Measurements from ENCODE around the gene GGTLC2.

GGTLC2 gene

DNA sequence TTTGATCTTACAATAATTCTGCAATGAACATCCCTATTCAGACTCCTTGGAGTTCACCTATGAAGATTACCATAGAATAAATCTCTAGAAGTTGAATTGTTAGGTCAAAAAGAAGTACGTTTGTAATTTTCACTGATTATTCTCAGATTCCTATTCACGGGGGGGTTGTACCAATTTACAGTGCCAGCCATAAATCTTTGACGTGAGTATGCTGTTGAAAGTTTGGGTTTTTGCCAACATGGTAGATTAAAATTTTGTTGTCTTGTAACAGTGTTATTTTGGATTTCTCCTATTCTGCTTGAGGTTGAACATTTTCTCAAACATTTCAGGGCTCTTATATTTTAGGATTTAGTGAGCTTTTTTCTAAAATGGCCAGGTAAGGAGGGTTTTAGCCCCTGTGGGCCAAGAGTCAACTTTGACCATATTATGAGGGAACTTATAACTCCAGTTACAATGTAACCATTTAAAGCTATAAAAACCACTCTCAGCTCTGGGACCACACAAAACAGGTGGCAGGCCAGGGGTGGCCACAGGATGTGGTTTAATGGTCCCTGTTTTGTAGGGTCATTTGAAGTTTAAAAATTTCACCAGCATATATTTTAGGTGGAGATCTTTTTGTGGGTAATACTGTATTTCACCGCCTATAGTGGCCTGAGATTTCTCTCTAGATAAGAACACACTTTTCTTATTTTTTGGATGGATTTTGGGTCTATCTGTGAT lies 25.8 kb downstream of the GGTLC2 start:
- no peak for DNase-seq

DNA sequence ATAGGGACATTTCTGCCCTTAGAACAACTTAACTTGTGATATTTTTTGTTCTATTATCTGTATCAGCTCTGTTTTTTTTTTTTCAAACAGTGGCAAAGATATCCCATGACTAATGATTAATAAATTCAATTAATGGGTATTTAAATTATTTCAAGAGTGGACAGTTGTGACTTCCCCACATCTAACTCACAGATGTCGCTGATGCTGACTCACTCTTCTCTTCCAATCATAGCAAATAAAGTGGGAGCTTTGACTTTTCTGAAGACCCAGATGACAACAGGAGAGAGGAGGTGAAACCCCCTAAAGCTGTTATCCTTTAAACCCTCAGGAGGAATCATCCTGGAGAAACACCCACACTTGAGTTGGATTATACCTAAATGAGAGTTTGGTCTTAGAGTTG lies 27.1 kb downstream of the GGTLC2 start:
- no peak for DNase-seq

DNA sequence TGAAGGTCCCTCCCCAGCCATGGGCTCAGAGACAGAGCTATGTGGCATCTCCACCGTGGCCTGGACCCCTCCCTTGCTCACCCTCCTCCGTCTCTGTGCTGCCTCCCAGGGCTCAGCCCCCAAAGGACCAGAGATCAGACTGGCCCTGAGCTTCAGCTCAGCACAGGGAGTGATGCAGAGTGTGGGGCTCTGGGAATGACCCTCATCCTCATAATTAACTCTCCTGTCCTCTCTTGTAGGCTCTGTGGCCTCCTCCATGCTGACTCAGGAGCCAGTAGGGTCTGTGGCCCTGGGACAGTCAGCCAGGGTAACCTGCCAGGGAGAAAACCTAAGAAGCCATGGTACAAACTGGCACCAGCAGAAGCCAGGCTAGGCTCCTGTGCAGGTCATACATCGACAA lies 28.7 kb downstream of the GGTLC2 start:
- DNase-seq: no peak

DNA sequence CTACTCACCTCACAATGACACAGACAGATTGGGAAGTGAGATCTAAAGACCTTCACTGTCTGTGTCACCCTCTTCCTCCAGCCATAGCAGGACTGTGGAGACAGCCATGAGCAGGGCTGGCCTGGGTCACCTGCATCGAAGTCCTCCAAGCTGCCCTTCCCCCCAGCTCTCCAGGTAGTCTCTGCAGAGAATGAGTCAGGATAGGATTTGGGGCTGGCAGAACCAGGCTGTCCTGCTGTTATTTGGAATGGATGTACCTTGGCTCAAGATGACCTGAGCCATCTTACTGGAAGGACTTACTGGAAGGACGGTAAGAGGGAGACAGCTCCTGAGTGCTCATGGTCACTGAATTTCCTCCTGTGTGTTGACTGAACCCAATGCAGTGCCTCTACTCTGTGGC lies 29.2 kb downstream of the GGTLC2 start:
- DNase-seq: no peak

DNA sequence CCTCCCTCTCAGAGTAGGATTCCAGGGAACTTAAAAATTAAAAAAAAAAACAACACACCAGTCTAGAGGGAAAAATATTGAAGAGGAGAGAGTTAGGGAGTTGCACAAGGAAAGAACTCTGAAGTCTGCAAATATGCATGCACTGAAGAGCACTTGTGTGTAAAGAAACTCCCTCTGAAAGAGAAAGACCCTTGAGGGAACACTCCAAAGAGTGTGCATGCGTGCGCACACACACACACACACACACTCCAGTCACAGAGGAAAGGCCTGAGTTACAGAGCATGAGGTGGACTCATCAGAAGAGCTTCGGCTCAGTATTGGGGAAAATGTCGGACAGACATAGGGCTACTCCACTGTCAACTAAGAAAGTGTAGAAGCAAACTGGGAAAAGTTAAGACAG lies 30.1 kb downstream of the GGTLC2 start:
- DNase-seq: no peak

DNA sequence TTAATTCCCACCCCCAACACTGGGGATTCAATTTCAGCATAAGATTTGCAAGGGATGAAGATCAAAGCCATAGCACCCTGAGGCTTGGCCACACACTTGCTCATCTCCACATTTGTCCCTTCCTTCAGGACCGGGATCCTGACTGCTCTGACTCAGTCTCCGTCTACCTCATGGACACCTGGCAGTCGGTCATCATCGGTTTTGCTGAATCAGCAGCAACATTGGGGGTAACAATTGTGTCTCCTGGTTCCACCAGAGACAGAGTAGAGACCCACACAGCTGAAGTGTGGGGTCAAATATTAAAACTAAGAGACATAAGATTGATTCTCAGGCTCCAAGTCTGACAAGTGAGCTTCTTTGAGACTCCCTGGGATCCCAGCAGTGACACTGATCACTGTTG lies 34.6 kb downstream of the GGTLC2 start:
- no peak for DNase-seq

DNA sequence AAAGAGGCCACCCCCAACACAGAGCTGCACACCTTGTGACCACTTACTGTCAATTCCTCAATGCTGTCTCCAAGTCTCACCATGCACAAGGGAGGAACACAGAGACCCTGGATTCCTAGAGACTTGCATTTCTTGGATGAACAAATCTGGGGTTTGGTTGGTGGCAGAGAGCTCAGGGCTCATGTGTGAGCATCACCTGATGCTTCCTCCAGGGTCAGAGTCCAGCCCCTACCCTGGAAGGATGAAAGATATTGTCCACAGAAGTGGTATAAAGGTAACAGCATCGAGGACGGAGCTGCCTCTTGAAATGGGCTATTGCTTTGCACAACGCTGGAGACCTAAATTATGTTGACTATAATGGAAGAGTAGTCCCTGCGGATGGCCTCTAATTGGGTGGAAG lies 36.0 kb downstream of the GGTLC2 start:
- no peak for DNase-seq

DNA sequence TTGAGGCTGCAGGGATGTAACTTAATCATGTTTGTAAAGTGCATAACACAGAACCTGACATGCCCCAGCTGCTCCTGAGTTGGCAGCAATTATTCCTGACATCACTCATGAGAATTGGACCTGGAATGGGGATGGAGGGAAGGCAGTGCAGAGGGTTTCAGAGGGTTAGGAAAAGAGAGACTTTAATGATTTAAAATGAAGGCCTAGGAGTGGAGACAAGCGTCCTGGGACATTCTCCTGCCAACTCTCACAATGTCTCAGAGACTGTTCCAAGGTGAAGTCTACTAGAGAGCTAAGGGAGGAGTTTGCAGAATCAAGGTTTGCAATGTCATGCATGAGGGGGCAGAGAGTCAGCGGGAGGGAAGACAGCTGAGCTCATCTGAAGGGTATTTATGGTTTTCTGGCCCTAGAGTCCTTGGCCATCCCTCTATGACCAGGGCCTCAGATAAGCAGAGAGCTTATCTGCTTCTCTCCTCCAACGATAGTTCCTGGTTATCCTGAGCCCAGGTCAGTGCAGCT lies 36.9 kb downstream of the GGTLC2 start:
- DNase-seq: no peak

DNA sequence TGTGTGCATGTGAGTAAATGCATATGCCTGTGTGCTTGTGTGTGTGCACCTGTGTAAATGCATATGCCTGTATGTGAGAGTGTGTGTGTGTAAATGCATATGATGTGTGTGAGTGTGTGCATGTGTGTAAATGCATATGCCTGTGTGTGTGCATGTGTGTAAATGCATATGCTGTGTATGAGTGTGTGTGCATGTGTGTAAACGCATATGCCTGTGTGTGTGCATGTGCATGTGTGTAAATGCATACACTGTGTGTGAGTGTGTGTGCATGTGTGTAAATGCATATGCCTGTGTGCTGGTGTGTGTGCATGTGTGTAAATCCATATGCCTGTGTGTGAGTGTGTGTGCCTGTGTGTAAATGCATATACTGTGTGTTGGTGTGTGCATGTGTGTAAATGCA lies 37.8 kb downstream of the GGTLC2 start:
- no peak for DNase-seq

DNA sequence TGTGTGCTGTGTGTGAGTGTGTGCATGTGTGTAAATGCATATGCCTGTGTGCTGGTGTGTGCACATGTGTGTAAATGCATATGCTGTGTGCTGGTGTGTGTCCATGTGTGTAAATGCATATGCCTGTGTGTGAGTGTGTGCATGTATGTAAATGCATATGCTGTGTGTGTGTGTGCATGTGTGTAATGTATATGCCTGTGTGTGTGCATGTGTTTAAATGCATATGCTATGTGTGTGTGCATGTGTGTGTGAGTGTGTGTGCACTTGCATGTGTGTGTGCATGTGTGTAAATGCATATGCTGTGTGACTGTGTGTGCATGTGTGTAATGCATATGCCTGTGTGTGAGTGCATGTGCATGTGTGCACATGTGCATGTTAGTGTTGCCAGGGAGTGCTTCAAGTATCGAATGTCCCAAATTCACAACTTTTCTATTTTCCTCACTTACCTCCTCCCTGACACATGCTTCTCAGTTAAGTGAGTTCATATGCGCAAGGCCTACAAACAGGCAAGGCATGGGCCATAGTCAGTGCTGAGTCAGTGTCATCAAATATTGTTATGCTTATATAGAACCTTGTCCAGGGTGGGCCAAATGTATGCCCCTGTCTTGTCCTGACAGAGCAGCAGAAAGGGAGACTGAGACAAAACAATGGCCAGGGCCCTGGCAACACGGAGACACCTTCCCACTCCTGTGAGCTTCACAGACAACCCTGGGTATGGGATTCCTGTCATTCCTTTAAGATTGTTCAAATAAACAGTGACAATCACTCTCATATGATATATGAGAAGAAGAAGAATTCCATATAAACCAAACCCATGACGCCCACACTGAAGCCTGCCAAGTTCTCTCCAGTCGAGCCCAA lies 38.6 kb downstream of the GGTLC2 start:
- no peak for DNase-seq

DNA sequence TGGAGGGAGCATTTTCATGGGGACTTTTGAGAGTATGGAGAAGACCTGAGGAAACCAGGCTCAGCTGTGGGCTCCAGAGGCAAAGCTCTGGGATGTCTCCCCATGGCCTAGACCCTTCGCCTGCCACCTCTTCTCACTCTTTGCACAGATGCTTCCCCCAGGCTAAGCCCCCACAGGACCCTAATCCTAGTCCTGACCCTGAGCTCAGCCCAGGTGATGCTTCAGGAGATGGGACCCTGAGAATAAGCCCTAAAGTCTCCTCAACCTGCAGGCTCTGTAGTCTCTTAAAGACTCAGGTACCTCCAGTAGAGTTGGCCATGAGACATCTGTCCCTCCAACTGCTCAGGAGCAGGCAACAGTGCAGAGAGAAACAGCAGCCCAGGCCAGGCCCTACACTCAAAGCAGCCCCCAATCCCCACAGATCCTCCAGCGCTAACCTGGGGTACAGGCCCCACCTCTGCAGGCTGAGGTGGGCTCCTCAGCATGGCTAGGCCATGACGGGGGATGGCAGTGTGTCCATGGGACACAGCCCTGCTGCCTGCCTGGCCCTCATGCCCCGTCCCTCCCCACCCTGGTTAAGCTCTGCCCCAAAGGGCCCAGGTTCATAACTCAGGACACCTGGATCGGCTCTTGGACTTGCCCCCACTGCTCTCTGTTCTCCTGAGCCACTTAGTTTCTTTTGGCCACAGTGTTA lies 39.4 kb downstream of the GGTLC2 start:
- DNase-seq: no peak

DNA sequence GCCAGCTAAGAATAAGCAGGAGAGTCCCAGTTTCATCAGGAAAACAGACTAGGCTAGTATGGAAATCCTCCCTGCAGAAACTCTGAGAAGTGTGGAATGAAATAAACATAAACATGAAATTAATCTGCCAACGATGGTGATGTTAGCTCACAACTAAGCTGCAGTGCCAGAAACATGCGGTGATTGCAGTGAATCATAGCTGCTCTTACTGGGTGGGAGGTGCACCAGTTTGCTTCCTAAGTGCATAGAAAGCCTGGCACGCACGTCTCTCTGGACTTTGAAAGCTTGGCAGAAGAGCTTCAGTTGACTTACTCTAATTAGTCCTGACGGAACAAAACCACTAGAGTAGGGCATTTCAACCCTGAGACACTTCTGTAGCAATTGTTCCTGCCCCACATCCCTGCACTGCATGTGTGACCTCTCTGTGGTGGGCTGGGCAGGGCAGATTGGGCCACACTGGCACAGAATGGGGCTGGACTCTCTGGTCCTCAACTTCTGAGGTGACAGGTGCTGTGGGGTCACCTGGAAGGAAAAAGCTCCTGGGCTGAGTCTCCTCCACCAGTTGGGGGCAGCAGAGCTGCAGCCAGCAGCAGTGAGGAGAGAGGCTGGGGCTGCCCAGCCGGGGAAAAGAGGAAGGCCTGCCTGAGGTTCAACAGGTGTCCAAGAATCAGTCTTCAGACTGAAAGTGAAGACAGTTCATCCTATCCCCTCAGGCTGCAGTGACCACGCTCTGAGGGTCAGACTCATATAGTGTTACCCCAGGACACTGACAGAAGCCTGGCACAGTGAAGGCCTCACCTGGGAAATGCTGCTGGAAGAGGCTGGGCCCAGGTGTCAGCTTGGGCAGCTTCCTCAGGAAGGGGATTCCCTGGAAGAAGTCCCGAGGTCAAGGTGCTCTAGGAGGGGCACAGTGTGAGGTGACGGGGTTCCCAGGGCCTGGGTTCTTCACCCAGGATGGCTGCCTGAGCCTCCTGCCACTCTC lies 40.5 kb downstream of the GGTLC2 start:
- DNase-seq: peak; percentile 10 to 55

DNA sequence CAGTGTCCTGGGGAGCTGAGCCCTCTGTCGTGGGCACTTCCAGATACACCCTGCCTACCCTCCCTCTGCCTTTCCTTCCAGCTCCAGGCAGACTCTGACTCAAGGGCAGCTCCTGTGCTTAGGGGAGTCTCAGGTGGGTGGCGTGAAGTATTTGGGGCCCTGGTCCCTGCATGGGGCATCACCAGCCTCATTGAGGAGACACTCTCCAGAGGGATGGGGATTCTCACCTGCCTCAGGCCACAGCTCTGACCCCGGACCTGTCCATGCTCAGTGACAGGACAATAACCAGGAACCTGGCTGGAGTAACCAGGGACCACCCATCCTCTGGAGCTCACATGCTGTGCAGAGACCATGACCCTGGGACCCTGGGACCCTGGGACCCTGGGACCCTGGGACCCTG lies 41.2 kb downstream of the GGTLC2 start:
- no peak for DNase-seq

DNA sequence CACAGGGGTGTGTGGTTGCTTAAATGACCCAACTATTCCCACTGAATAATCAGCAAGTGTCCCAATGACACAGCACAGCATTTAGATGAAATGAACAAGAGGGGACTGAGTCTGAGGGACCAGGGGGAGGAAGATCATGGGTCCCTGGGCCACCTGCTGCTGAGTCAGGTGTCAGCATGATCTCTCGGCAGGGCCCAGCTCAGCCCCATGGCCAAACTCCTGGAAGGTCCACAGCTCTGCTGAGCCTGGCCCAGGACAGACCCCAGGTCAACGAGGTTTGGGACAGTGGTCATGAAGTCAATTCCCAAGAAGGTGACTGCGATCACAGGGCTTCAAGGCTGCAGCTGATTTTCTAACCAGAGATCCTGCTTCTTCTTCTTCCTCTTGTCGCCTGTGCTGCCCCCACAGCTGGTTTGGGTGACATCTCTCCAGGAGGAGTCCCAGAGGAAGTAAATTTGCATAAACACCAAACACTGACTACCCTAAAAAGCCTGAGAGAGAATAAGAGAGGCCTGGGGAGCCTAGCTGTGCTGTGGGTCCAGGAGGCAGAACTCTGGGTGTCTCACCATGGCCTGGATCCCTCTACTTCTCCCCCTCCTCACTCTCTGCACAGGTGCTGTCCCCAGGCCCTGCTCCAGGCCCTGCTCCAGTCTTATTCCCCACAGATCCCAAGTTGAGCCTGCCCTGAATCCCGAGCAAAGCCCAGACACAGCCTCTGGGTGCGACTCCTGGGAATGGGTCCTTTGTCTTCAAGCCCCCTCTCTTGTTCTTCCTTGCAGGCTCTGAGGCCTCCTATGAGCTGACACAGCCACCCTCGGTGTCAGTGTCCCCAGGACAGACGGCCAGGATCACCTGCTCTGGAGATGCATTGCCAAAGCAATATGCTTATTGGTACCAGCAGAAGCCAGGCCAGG lies 42.0 kb downstream of the GGTLC2 start:
- DNase-seq: peak in 1 of 2 donors; percentile 30

DNA sequence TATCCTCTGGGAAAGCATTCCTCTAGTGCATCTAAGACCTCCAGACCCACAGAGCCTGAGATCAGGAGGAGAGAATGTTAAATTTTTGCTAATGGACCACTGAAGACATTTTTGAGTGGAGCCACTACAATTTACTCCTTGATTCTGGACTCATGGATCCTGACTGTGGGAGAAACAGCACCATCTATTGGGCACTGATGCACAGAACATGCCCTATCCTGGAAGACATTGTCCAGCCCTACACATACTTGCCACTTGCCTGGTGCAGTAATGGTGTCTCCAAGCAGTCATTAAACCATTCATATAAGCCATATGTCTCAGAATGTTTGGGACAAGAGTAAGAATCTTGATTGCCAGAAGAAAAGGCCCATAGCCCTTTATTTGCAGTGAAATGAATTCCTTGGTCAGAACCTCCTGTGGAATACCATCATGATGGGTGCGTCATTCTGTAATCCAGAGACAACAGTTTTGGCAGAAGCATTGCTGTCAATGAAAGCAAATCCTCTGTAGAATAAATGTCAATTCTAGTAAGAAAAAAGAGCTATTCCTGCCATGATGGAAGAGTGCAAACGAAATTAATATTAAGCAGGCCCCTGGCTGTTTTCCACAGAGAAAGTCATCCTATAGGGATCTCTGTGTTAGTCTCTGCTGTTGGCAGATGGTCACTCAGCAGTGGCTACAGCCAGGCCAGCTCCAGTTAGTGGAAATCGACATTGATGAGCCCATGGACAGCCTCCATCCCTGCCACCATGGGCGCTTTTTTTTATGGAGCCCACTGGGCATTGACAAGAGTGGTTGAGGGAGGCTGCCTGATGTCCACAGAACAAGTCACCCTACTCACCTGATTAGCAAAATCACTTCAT lies 43.5 kb downstream of the GGTLC2 start:
- DNase-seq: peak in 1 of 2 donors; percentile 38

DNA sequence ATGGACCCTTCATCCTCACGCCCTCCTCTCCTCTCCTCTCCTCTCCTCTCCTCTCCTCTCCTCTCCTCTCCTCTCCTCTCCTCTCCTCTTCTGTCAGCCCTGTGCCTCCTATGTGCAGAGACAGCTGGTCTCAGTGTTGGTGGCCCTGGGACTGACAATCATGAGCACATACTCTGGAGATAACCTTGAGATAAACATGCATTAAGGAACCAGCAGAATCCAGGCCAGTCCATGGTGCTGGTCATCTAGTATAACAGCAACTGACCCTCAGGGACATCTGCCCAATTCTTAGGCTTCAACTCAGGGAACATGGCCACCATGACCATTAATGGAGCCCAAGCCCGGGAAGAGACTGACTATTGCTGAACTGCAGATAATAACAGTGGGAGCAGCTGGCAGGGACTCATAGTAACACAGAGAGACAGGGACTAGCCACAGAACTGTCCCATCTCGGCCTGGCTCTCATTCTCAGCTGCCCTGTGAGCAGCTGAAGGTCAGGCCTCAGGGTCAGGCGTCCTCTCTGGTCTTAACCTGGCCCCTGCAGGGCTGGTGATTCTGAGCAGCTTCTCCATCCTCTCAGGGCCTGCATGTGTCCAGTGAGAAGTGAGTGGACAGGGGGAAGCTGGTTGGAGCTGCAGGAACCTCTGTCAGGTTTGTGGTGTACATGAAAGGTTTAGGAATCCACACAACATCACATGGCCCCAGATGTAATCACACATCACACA lies 45.4 kb downstream of the GGTLC2 start:
- DNase-seq: no peak

DNA sequence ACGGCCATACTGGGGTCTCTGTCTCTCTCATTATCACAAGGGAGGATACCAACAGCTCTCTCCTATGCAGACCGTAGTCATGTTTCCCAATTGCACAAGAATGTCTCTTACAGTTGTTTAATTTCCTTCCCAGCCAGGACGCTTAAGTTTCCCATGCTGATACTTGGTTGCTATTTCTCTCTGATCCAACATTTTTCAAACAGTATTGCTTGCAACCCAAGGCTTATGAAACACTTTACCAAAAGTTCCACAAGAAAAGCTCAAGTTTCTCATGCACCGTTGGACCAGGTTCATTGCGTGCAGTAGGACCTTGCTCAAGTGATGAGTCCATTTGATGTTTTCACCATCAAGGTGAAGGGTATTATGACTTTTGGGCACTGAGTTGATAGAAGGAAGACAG lies 46.6 kb downstream of the GGTLC2 start:
- no peak for DNase-seq

DNA sequence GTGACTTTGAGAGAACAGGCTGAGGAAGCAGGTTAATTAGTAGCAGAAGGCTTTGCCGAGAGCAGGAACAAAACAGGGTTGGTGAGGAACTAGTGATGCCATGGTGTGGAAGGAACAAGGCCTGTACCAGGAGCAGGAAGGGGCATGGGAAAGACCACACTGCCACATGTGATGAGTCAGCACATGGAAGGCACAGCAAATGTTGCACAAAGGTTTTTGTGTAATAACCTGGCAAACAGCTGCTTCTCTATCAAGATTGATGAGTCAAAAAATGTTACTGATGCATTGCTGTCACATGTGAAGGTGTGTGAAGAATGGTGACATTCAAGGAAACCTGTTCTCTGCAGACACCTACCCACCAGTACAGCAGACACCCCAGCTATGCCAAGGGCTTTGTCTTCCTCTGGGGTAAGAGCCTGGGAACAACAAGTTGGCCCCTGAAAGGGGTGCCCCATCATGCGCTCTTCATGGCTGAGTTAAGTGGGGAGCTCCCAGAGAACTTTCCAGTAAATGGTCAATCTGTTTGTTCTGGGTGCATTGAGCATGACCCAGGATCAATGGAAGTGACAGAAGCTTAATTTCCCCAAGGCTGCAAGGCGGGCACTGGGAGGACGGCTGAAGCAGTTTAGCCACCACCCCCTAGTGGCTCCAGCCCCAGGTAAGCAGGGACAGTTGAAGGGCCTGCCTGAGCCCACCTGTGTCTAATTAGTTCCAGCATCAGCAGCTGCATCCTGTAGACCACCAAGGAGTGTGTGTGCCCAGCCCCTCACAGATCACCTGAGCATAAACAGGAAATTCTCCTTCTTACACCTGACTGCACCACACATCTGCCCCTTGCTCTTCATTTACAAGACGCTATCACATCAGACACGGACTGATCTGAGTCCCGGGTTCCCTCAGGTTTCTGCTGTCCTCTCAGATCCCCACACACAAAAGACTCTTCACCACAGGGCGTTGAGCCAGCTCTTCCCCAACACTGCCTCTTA lies 47.6 kb downstream of the GGTLC2 start:
- DNase-seq: no peak
